MCF 10A (cell line): ENCODE results near the gene DUSP2. TPM values are rescaled to one million over a fixed set of nuclear protein-coding genes. Genes with fewer than 3 reads are reported as not detected.

Source experiments
- BruUV-seq: library from RNA; stranded (reverse); fragments of 400-500 nt; replicated peaks from 2 replicates; lab custom pipeline; 2021; lab: Mats Ljungman, UMichigan
- CTCF ChIA-PET: fragments of 300-600 bp; sonication (Branson Sonifier 250); formaldehyde crosslinking; extraction: SDS; loops from one replicate; lab custom pipeline; 2021; ENCODE audit warnings: antibody characterized with exemption, inconsistent platforms; lab: Yijun Ruan, JAX
- POLR2A ChIA-PET: fragments of 300-600, 350-650 bp; sonication (Branson Sonifier 250); formaldehyde crosslinking; extraction: SDS; loops from one replicate; lab custom pipeline; 2020; ENCODE audit warnings: antibody characterized with exemption, inconsistent platforms; lab: Yijun Ruan, JAX
- DNase-seq: peaks from one replicate; pipeline ENCODE4 v3.0.0-alpha.2; 2018; ENCODE audit not compliant: unreplicated experiment
- H3K27ac Mint-ChIP-seq: one replicate; pipeline ENCODE4 v1.8.0; 2022; ENCODE audit warnings: mild to moderate bottlenecking, low read depth, mixed read lengths; ENCODE audit not compliant: unreplicated experiment
- H3K27me3 Mint-ChIP-seq: one replicate; pipeline ENCODE4 v1.8.0; 2022; ENCODE audit warnings: mixed read lengths; ENCODE audit not compliant: insufficient read depth, unreplicated experiment
- H3K36me3 Mint-ChIP-seq: one replicate; pipeline ENCODE4 v1.8.0; 2022; ENCODE audit warnings: mild to moderate bottlenecking, moderate library complexity, mixed read lengths; ENCODE audit not compliant: insufficient read depth, unreplicated experiment
- H3K4me1 Mint-ChIP-seq: one replicate; pipeline ENCODE4 v1.8.0; 2022; ENCODE audit warnings: mixed read lengths; ENCODE audit not compliant: insufficient read depth, unreplicated experiment
- H3K4me3 Mint-ChIP-seq: one replicate; pipeline ENCODE4 v1.8.0; 2022; ENCODE audit warnings: mild to moderate bottlenecking, moderate library complexity, mixed read lengths; ENCODE audit not compliant: unreplicated experiment
- H3K9me3 Mint-ChIP-seq: one replicate; pipeline ENCODE4 v1.8.0; 2022; ENCODE audit warnings: mixed read lengths; ENCODE audit not compliant: unreplicated experiment
- intact Hi-C: fragments of 100-400 bp; cut with micrococcal nuclease; formaldehyde crosslinking; loops from 2 replicates; pipeline ENCODE4 v1.14.1; 2022
- total RNA-seq: library from RNA; stranded (reverse); gene quantifications from 2 replicates; pipeline ENCODE4 v1.2.3, GENCODE V29; 2022
- TF ChIP-seq, protein P1 (sequence below): fragments of 200-600 bp; IDR thresholded peaks from one replicate; pipeline ENCODE4 v1.8.0; 2022; ENCODE audit warnings: antibody characterized with exemption, mild to moderate bottlenecking; ENCODE audit not compliant: unreplicated experiment

The DUSP2 gene
- total RNA-seq, 1 experiment from 2014 or later = 3.3 TPM

DNA sequence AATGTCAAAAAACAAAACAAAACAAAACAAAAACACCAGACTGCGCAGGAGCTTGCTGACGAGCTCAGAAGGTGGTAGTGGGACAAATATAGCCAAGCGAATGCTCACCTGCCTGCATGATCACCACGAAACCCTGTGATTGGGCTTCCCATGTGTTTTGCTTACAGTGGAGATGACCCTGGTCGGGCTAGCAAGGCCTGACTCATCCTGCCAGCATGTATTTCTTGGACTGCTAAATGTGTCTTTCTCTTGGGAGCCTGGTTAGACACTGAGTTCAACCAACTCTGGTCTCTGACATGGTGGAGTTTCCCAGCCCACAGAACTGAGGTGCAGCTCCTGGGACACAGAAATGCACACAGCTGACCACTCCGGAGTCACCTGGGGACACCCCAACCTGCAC is 30.7 kb upstream of the DUSP2 start:
- BruUV-seq = no TSS peak
- TF ChIP-seq, protein P1, sequence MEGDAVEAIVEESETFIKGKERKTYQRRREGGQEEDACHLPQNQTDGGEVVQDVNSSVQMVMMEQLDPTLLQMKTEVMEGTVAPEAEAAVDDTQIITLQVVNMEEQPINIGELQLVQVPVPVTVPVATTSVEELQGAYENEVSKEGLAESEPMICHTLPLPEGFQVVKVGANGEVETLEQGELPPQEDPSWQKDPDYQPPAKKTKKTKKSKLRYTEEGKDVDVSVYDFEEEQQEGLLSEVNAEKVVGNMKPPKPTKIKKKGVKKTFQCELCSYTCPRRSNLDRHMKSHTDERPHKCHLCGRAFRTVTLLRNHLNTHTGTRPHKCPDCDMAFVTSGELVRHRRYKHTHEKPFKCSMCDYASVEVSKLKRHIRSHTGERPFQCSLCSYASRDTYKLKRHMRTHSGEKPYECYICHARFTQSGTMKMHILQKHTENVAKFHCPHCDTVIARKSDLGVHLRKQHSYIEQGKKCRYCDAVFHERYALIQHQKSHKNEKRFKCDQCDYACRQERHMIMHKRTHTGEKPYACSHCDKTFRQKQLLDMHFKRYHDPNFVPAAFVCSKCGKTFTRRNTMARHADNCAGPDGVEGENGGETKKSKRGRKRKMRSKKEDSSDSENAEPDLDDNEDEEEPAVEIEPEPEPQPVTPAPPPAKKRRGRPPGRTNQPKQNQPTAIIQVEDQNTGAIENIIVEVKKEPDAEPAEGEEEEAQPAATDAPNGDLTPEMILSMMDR = no peak
- POLR2A ChIA-PET = no interaction called here
- Mint-ChIP-seq H3K4me3 (no peak overlapping the region), H3K27ac (no peak overlapping the region), H3K27me3 (no peaks in the 10 kb centered on the region), H3K36me3 (no peaks in the 10 kb centered on the region), H3K9me3 (no peaks in the 10 kb centered on the region), H3K4me1 (no peaks in the 10 kb centered on the region)
- intact Hi-C loops = loop anchor here (10.0 kb wide), 1 partner anchor 151 kb away; no protein-coding TSS in a partner anchor
- CTCF ChIA-PET = interaction anchor here (0.7 to 5.6 kb wide), 9 partner anchors 12 to 563 kb away, joined by 3 to 54 read pairs (median 7); no protein-coding TSS in a partner anchor
- DNase-seq = peak; percentile 24

- H3K27ac Mint-ChIP-seq = no peak overlapping the region
- POLR2A ChIA-PET = interaction anchor here (0.8 to 1.3 kb wide), 3 partner anchors 37 to 180 kb away, joined by 3 to 4 read pairs (median 3); no protein-coding TSS in a partner anchor
- H3K27me3 Mint-ChIP-seq = no peaks in the 10 kb centered on the region
- peak; percentile 81 for DNase-seq
- BruUV-seq = no TSS peak
- H3K36me3 Mint-ChIP-seq = no peaks in the 10 kb centered on the region
- CTCF ChIA-PET = interaction anchor here (0.6 to 5.6 kb wide), 36 partner anchors 8 to 335 kb away, joined by 3 to 54 read pairs (median 6); partner anchors contain the start of genes ADRA2B and ASTL
- intact Hi-C loops = loop anchor here (1.0 to 10.0 kb wide), 3 partner anchors 36 to 181 kb away; partner anchors contain the start of gene ASTL
- TF ChIP-seq, protein P1 = peak; percentile 88
- H3K4me1 Mint-ChIP-seq = no peaks in the 10 kb centered on the region
- H3K9me3 Mint-ChIP-seq = no peaks in the 10 kb centered on the region
- no peak overlapping the region for H3K4me3 Mint-ChIP-seq
Measured at GRCh38 chr2:96174251-96175144, 29.3 kb upstream of the DUSP2 start.

- H3K36me3 Mint-ChIP-seq = no peaks in the 10 kb centered on the region
- POLR2A ChIA-PET = no interaction called here
- TF ChIP-seq, protein P1 = no peak
- no peaks in the 10 kb centered on the region for H3K4me1 Mint-ChIP-seq
- BruUV-seq = no TSS peak
- intact Hi-C loops = loop anchor here (10.0 kb wide), 1 partner anchor 147 kb away; no protein-coding TSS in a partner anchor
- H3K4me3 Mint-ChIP-seq = no peak overlapping the region
- no peak overlapping the region for H3K27ac Mint-ChIP-seq
- CTCF ChIA-PET = interaction anchor here (0.7 to 5.6 kb wide), 2 partner anchors 8 to 148 kb away, joined by 3 to 54 read pairs; no protein-coding TSS in a partner anchor
- H3K9me3 Mint-ChIP-seq = no peaks in the 10 kb centered on the region
- H3K27me3 Mint-ChIP-seq = no peaks in the 10 kb centered on the region
- DNase-seq = no peak
Measured at GRCh38 chr2:96171831-96172230, 26.6 kb upstream of the DUSP2 start.

GRCh38 chr2:96170626-96171025 is 25.4 kb upstream of the DUSP2 start:
- TF ChIP-seq, protein P1 = no peak
- no peak overlapping the region for H3K4me3 Mint-ChIP-seq
- ChIA-PET CTCF (no interaction called here), POLR2A (no interaction called here)
- BruUV-seq = no TSS peak
- no peaks in the 10 kb centered on the region for H3K27me3 Mint-ChIP-seq
- DNase-seq = no peak
- no peaks in the 10 kb centered on the region for H3K36me3 Mint-ChIP-seq
- intact Hi-C loops = loop anchor here (10.0 kb wide), 1 partner anchor 146 kb away; no protein-coding TSS in a partner anchor
- H3K9me3 Mint-ChIP-seq = no peaks in the 10 kb centered on the region
- no peaks in the 10 kb centered on the region for H3K4me1 Mint-ChIP-seq
- no peak overlapping the region for H3K27ac Mint-ChIP-seq
